SKM-1 (cell line): ENCODE data around the gene ACBD7.

Experiments used
- DNase-seq: peaks from one replicate; lab custom pipeline; 2025; ENCODE audit not compliant: unreplicated experiment; lab: John Stamatoyannopoulos, UW

Gene ACBD7

DNA sequence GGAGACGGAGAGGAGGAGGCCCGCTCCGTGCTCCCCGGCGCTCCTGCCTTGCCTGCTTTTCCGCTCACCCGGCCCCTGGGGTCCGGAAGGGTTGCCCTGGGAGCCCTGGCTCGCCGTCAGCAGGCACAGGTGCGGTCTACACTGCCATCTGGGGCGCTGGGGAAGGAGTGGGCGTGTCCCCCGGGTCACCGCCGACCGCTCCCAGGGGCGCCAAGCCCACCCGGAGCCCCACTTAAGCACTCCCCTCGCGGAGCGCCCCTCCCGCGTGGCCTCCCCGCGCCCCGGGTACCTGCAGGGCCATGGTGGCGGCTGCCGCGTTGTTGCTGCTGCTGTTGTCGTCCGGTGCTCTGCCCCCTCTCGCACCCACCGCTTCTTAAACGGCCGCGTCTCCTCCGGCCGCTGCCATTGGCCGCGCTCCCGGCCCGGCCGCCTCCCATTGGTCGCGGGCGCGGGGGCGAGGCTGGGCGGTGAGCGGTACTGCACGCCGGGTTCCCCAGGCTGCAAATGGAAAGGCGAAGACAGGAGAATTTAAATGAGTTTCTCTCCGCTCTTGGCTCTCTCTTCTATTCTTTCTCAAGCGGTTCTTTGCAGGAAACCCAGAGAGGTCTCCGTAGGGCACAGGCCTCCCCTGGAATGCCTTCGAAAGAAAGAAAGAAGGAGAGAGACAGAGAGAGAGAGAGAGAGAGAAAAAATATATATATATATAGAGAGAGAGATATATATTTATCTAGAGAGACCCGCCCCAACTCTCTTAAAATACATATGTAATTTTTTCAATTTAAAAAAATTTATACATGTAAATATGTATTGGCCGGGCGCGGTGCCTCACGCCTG lies at the start of gene ACBD7:
TSS of gene ACBD7 (minus strand) at position 349 of the 834 bp plus-strand sequence. CDS start at position 301, 48 bp downstream.
- no peak for DNase-seq

DNA sequence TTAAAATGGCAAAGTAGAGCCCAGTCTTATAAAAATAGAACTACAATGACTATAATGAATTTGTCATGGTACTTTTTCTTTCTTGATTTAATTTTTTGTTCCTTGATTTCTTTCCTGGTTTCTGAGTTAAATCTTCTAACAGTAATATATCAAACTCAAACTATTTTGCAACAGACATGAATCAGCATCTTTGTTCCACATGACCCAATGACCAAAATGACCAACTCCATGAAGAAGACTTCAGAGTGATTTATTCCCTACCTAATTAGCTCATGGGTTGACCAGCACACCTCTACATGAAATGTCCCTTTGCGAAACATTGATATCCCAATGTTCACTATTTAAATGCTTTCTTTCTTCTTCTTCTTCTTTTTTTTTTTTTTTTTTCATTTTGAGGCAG lies 49.1 kb upstream of the ACBD7 start:
- DNase-seq: no peak

DNA sequence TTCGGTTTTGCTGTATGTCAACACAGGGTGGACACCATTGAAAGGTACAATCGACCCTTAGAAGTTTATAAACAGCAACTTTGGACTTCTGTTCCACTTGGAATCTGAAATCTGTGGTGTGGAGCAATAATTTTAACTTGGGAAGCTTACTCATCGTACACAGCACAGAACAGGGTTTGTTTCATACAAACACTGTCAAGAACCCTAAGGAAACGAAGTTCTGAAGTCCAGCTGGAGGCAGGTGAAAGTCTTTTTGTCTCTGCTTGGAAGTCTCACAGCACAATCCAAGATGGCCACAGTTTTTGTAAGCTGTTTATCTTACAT lies 48.4 kb upstream of the ACBD7 start:
- DNase-seq: no peak

DNA sequence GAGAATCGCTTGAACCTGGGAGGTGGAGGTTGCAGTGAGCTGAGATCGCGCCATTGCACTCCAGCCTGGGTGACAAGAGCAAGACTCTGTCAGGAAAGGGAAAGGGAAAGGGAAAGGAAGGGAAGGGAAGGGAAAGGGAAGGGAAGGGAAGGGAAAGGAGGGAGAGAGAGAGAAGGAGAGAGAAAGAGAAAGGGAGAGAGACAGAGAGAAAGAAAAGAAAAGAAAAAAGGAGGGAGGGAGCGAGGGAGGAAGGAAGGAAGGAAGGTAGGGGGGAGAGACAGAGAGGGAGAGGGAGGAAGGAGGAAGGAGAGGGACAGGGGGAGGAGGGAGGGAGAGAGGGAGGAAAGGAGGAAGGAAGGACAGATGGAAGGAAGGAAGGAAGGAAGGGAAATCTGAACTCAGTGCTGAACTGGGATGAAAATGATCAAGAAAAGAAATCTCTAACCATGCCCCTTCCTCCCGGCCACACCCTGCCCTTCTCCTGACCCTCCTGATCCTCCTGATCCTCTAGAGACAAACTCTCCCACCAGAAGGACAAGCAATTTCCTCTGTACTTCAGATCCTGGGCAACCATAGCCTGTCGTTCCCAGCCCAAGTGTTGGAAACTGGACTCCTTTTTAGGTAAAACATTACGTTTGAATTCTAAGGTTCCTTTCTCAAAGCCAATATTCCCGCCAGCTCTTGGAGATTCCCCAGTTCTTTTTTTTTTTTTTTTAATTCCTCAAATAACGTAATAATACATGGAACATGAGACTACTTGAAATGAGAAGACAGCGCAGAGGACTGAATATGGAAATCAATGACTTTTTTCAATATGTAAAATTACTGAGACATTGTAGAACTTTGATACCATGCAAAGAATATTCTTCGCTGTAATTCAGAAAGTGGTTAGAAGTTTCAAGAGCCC lies 47.8 kb upstream of the ACBD7 start:
- DNase-seq: no peak

DNA sequence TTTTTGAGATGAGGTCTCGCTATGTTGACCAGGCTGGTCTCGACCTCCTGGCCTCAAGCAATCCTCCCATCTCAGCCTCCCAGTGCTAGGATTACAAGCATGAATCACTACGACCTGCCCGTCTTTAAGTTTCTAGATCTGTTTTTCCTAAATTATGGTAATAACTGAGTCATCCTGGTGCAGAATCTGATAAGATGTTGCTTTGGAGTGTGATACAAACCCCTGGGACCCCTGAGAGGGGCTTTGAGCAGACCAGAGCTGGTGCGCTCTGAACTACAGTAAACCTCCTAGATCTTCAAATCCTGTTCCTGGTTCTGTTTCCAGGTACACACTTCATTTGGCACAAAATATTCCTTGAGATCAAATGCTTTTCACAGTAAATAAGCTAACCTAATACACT lies 42.8 kb upstream of the ACBD7 start:
- DNase-seq: no peak

DNA sequence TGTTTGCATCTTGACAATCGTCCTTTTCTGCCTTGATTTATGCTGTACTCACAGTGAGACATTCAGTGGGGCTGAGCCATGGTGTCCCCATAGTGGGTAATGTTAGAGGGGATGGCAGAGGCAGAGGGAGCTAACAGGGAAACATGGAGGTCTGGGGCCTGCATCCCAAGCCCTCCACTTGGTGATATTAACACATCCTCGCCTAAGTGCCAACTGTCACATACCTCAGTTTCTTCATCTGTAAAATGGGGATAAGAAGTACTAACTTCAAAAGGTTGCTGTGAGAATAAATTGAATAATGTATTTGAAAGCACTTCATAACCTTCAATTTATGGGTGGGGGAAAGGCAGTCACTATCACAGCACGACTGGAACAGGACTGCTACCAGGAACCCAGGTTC lies 36.3 kb upstream of the ACBD7 start:
- DNase-seq: no peak

DNA sequence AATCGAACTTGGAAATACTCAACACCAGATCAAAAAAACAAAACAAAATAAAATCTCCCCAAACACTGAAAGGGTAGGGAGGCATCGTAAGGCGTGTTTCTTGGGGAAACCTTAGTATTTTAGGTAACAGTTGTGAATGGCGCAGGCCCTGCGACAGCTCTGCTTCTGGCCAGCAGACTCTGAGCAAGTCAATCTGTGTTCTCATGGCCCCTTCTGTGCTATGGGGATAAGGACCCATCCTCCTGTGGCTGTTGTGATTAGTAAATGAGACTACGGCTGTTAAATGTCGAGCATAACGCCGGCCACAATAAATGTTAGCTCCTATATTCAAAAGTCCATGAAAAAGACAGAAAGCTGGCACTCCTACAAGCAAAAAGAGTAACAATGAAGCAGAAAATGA lies 35.6 kb upstream of the ACBD7 start:
- DNase-seq: no peak

DNA sequence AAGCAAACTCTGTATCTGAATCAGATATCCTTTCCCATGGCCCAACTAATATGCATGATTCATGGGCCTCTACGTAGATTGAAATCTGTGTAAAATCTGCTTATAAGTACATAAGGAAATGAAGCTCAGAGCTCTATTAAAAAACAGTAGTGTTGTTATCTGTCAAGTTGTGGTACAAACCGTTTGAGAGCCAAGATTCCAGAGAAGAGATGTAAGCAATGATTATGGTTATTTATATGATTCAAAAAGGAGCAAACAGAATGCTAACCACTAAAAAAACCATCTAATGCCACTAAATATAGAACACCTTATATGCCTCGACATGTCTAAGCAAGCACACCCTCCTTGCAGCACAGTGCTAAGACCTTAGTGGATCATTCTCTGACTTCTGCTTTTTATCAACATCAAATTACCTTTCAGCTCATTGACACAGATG lies 35.2 kb upstream of the ACBD7 start:
- no peak for DNase-seq

DNA sequence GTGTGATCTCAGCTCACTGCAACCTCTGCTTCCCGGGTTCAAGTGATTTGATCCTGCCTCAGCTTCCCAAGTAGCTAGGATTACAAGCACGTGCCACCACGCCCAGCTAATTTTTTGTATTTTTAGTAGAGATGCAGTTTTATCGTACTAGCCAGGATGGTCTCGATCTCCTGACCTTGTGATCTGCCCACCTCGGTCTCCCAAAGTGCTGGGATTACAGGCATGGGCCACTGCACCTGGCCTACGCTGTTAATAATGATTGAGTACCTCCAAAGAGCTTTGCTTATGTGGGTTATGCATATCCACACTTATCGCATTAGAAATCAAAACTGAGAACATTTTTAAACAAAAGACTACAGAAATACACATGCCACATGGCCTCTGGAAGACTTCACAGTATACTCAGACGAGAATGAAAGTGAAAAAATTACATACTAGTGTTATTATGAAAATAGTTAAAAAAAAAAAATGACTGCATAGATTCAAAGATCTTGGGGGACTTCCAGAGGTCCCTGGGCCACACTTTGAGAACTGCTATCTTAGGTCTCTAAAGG lies 34.0 kb upstream of the ACBD7 start:
- DNase-seq: no peak

DNA sequence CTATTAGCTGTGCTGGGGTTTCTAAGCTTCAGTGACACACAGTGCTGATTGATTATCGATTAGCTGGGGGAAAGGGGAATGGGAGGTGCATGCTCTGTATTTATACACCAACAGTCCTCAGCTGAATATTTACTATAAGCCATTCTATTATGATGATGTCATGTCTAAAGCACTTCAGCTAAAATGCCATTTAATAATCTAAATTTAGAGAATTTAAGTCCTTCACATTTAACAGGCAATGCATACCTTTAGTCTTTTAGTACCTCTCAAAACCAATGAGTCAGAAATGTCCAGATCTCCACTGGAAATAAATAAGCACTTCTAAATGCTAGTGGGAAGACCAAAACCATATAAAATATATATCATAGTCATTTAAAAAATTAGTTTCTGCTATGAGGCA lies 33.1 kb upstream of the ACBD7 start:
- DNase-seq: no peak

DNA sequence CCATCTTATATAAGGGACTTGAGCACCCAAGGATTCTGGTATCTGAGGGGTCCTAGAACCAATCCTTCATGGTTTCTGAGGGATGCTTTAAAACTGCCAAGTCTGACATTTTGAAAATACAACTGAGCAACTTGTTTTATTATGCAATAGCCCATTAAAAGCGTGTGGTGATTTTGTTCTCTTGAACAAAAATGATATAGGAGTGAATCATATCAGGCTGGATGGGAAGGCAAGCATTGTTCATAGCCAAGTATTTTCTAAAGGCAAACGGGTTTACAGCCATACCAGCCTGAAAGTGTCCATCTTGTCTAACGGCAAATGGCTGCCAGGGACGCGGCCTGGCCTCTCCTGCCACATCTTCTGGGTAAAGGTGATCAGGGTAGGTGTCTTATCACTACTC lies 31.9 kb upstream of the ACBD7 start:
- DNase-seq: no peak

DNA sequence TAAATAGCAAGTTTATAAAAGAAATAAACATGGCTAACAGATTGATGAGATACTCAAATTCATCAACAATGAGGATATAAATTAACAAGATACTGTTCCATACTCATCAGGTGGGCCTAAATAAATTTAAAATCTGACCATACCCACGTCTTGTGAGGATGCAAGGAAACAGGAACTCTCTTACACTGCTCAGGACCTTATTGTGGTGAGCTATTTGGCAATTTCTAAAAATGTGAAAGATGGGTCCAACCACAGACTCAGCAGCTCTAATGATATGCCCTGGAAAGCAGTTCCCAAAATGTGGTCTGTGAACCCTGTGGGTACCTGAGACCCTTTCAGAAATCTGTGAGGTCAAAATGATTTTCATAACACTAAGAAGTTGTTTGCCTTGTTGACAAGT lies 30.0 kb upstream of the ACBD7 start:
- DNase-seq: no peak

DNA sequence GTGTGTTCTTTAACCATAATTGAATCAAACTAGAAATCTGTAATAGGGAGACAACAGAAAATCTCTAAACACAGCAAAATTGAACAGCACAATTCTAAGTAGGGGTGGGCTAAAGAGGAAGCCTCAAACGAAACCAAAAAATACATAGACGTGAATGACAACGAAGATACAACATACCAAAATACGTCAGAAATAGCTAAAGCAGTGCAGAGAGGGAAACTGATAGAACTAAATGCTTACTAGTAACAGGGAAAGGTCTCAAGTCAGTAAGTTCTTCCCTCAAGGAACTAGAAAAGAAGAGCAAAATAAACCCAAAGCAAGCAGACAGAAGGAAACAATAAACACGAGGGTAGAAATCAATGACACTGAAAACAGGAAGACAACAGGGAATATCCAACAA lies 27.6 kb upstream of the ACBD7 start:
- DNase-seq: no peak

DNA sequence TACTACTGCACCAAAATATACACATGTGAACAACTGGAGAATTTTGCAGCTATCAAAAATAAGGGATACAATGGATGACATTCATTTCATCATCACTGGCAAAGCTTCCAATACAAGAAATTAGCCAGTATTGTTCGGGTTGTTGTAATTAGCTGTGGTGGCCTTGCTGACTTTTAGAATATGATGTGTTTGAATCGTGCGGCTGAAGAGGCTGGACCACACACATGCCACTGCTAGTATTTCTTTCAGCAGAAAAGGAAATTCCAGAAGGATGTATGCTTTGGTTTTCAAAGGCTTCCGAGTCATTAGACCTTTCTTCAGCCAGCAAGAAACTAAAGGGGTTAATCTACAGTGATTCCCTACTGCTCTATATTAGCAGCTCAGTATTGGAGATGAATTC lies 25.2 kb upstream of the ACBD7 start:
- no peak for DNase-seq

DNA sequence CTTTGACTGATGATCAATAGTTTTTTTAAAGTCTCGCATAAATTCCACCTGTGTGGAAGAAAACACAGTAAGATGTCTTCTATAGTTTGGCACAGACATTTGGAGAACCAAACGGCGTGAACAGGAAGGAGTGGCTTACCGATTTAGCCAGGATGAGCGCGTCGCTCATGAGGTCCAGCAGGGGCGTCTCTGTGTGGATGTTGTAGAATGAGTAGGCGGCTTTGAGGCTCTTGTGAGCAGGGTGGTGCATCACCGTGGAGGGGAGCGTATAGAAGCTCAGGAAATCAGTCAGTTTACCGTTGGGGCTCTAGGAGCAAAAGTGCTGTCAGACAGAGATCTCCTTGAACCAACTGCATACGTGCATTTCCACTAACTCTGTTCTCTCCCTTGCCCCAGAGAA lies 24.1 kb upstream of the ACBD7 start:
- DNase-seq: no peak

DNA sequence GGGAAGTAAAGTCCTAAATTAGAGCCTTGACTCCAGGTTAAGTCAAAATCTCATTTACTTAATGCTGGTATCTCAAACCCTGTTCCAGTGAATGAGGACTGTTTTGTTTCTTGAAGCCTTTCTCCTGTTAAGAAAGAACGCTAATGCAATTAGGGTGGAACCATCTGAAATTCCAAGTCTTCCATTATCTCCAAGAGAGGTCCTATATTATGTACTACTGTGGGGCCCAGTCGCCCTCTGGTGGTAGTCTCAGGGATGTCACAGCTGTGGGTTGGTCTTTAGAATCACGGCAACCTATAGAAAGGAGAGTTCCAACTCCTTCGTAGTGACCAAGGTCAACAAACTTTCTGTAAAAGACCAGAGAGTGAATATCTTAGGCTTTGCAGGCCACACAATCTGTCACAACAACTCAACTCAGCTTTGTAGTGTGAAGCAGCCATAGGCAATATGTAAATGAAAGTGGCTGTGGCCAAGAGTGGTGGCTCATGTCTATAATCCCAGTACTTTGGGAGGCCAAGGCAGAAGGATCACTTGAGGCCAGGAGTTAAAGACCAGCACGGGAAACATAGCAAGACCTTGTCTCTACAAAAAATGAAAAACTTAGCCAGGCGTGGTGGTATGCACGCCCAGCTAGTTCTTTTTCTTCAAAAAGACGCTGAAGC lies 17.9 kb upstream of the ACBD7 start:
- DNase-seq: no peak

DNA sequence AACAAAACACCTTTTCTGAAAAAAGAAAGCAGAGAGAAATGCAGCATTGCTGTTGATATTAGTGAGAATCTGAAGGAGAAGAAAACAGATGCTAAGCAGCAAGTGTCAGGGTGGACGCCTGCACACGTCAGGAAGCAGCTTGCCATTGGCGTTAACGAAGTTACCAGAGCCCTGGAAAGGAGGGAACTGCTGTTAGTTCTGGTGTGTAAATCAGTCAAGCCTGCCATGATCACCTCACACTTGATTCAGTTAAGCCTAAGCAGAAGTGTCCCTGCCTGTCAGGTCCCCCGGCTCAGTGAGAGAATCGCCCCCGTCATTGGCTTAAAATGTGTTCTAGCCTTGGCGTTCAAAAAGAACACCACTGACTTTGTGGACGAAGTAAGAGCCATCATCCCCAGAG lies 14.9 kb upstream of the ACBD7 start:
- DNase-seq: no peak

DNA sequence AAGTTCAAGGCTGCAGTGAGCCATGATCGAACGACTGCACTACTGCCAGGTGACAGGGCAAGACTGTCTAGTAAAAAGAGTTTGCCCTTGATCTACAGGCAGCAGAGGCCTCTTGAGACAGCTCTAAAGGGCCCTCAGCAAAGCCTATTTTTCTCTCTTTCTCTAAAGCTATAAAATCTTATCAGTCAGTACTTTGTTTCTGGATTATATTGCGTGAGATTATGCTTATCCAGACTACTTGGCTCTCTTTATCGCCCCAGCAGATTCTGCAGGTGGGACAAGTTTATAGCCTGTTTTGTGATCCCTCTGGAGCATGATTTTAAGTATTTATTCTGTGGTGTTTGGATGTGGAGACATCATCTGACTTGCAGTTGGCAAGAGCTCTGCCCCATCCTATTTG lies 11.3 kb upstream of the ACBD7 start:
- DNase-seq: no peak

DNA sequence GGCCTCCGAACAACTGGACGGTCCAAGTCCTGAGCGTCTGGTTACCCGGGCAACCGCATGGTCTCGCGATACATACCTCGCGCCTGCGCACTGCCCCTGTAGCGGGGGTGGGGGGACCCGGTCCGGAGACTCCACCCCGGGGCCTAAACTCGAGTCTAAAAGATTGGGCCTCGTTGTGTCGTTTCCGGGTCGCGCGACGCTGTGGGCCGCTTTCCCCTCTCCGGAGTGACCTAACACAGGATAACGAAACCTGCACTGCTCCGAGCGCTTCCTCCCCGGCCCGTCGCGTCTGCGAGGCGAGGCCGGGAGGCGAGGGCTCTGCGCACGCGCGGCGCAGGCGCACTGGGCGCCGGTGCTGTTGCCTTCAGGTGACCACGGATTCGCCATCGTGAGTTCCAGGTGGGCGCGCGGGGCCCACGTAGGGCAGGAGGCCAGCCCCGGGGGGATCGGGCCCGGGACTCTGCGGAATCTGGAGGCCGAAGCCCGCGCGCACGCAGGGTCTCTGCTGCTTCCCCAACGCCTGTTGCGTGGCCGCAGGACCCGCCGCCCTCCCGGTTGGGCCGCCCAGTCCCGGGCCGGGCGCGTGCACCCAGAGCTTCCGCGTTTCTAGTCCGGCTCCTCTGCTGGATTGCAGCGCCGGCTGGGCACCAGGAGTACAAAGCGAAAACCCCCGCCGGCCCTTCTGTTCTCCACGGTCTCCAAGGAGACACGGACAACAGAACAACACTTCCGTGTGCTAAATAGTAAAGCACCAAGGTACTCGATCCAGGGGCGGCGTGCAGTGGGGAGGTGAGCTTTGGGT lies 8.6 kb upstream of the ACBD7 start, which contains the start of gene RPP38:
TSS of gene RPP38 (plus strand) at position 345 of the 802 bp plus-strand sequence. CDS start 5,960 bp downstream, outside the sequence.
- DNase-seq: peak; percentile 34

DNA sequence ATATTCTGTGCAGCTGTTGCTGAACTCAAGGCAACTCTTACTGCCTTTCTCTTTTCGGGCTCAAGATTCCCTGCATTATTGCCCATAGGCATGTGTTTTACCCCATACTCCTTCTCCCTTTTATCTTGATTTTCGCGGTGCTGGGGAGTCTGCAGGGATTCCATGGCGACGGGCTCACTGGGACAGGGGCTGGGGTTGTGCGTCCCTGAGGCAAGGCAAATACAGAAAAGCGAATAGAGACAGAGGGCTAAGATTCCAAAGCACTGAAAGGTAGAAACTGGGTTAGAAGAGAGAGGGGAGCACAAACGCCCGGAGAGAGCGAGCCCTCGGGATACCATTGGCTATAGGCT lies 8.1 kb upstream of the ACBD7 start:
- DNase-seq: no peak
